ENCODE measurements around the gene APH1B.

GRCh38 chr15:63241316-63241715 lies 36.1 kb upstream of the APH1B start:
- TF ChIP-seq CTCF (IDR thresholded peaks at IDR 0.05) (no peak), REST (IDR thresholded peaks at IDR 0.05; ENCODE audit: insufficient read depth in 1 of 2, low read depth in 2 of 2, low read length in 1 of 2) (no peak), POLR2AphosphoS5 (IDR thresholded peaks at IDR 0.05; ENCODE audit: low read depth, low read length) (no peak), TCF7L2 (IDR thresholded peaks at IDR 0.05; ENCODE audit: low read depth, low read length) (no peak), SIN3A (IDR thresholded peaks at IDR 0.05; ENCODE audit: borderline replicate concordance, insufficient read depth, low read depth, low read length) (no peak)

Data from Panc1 (cell line).